Measurements from ENCODE around the gene MAFF. TPM values are rescaled to one million over a fixed set of nuclear protein-coding genes. Genes with fewer than 3 reads are reported as not detected.
"Not testable (repeated sequence)": the region's sequence is repeated elsewhere in the genome, so short reads cannot be mapped to it uniquely, and the experiment has no call there.

Gene MAFF
- total RNA-seq, 5 donors from 2014 or later (not counting 1 experiment from before 2014, with no cell fraction given), result 6.5 to 49.9 (median 9.6) TPM

DNA sequence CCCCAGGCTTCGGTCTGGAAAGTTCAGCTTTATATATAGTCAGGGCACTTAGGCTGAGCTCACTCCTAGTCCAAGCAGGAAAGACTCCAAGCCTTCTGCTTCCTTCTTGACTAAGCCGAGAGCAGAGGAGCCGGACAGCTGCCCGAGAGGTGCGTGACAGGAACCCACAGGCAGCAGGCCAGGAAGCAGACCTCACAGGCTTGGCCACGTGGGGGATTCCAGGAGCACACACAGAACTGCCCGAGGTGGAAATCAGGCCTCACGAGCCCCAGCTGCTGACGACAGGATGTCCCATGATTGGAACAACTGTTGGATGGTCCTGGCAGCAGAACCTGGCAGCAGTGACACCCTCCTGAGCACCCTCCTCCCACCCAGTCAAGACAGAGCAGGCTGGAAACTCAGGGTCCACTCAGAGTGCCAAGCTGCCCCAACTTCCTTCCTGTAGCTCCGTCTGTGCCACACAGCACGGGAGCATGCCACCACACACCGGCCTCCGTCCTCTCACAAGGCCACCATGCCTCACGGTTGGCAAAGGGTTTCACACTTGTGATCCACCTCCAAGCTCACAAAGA lies 25.5 kb upstream of the MAFF start:
- Mint-ChIP-seq H3K4me3 (peak overlapping the region; percentile 9 to 56 (median 21)), H3K4me1 (peaks cover 75 to 77% (median 76%) of the 10 kb centered on the region in 3 donors)
- H3K27ac ChIP-seq (ENCODE audit: low read length), result no peak overlapping the region

DNA sequence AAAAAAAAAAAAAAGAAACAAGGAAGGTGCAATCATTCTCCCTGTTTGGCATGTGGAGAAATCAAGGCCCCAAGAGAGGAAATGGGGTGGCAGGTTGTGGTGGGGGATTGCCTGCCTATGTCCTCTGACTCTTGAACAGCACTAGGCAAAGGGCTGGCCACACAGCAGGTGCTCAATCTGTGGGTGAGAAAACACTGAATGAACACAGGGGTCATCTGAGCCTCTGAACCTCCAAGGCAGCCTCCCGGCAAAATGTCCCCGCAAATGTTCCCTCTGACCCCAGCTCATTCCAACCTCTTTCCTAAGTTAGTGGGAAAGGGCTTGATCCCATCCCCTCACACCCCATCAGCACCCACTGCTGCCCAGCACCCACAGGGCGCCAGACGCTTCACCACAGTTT lies 24.8 kb upstream of the MAFF start:
- Histone ChIP-seq H3K4me1 (ENCODE audit: control insufficient read depth in 1 of 2, extremely low read depth in 1 of 2, insufficient read depth in 2 of 2, low read length in 2 of 2) (peaks cover 14 to 64% of the 10 kb centered on the region in 2 experiments), H3K27me3 (replicated peaks in 1 of 2; ENCODE audit: control insufficient read depth in 2 of 2, extremely low read depth in 1 of 2, insufficient read depth in 2 of 2, low read length in 1 of 2) (no peaks in the 10 kb centered on the region), H3K27ac (ENCODE audit: low read length) (no peak overlapping the region), H3K36me3 (ENCODE audit: control insufficient read depth in 2 of 2, extremely low read depth in 1 of 2, insufficient read depth in 1 of 2, low read length in 1 of 2) (no peaks in the 10 kb centered on the region), H3K9me3 (no peaks in the 10 kb centered on the region), H3K4me3 (ENCODE audit: control insufficient read depth in 1 of 2, extremely low read depth in 1 of 2, low read length in 1 of 2) (no peak overlapping the region)
- ATAC-seq (replicated peaks in 1 of 4) (no peak), DNase-seq (peak in 4 of 35 experiments; percentile 12 to 43 (median 17))
- H3K27me3 Mint-ChIP-seq, result no peaks in the 10 kb centered on the region
- peak overlapping the region in 1 of 3 donors; percentile 56 for H3K4me3 Mint-ChIP-seq
- POLR2A ChIA-PET, result no interaction called here
- WGBS (ENCODE audit: insufficient coverage), result 75% methylated on average over 4 of the region's 4 CpGs
- H3K27ac Mint-ChIP-seq, result peak overlapping the region; percentile 67 to 89
- H3K9me3 Mint-ChIP-seq, result no peaks in the 10 kb centered on the region
- CTCF ChIA-PET, result interaction anchor here in 1 of 2 donors (1.1 kb wide), 1 partner anchor 17 kb away, joined by 3 read pairs; no protein-coding TSS in a partner anchor
- peaks cover 4% of the 10 kb centered on the region for H3K36me3 Mint-ChIP-seq
- H3K4me1 Mint-ChIP-seq, result peaks cover 77 to 83% (median 80%) of the 10 kb centered on the region in 3 donors

More for the DNA sequence above, 25.5 kb upstream of the MAFF start:
- Mint-ChIP-seq H3K27ac (peak overlapping the region; percentile 67 to 89), H3K27me3 (no peaks in the 10 kb centered on the region), H3K36me3 (peaks cover 7% of the 10 kb centered on the region), H3K9me3 (no peaks in the 10 kb centered on the region)
- Histone ChIP-seq H3K36me3 (ENCODE audit: control insufficient read depth in 2 of 2, extremely low read depth in 1 of 2, insufficient read depth in 1 of 2, low read length in 1 of 2) (no peaks in the 10 kb centered on the region), H3K27me3 (replicated peaks in 1 of 2; ENCODE audit: control insufficient read depth in 2 of 2, extremely low read depth in 1 of 2, insufficient read depth in 2 of 2, low read length in 1 of 2) (no peaks in the 10 kb centered on the region), H3K4me1 (ENCODE audit: control insufficient read depth in 1 of 2, extremely low read depth in 1 of 2, insufficient read depth in 2 of 2, low read length in 2 of 2) (peaks cover 14 to 59% of the 10 kb centered on the region in 2 experiments), H3K4me3 (ENCODE audit: control insufficient read depth in 1 of 2, extremely low read depth in 1 of 2, low read length in 1 of 2) (no peak overlapping the region), H3K9me3 (no peaks in the 10 kb centered on the region)
- ChIA-PET POLR2A (interaction anchor here in 1 of 2 donors (0.5 kb wide), 1 partner anchor 368 kb away, joined by 5 read pairs; the partner anchor contains the start of gene GCAT), CTCF (interaction anchor here in 1 of 2 donors (1.1 kb wide), 1 partner anchor 16 kb away, joined by 3 read pairs; no protein-coding TSS in a partner anchor)
- DNase-seq (peak in 24 of 35 experiments; percentile 4 to 60 (median 38)), ATAC-seq (replicated peaks in 1 of 4) (peak in 2 of 4 experiments; percentile 67 to 72)
- 66% methylated on average over 14 of the region's 14 CpGs for WGBS (ENCODE audit: insufficient coverage)

DNA sequence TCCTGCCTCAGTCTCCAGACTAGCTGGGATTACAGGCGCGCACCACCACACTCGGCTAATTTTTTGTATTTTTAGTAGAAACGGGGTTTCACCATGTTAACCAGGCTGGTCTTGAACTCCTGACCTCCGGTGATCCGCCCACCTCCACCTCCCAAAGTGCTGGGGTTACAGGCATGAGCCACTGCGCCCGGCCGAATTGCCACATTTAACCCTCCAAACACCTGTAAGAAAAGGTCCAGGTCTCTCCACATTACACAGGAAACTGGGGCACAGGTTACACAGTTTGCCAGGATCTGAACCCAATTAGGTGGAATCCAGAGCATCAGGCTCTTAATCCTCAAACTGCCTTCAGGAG lies 24.2 kb upstream of the MAFF start:
- DNase-seq; POLR2A ChIA-PET; H3K9me3 Mint-ChIP-seq; CTCF ChIA-PET; H3K27me3 Mint-ChIP-seq; H3K9me3 ChIP-seq; H3K36me3 Mint-ChIP-seq; ATAC-seq (replicated peaks in 1 of 4); H3K36me3 ChIP-seq (ENCODE audit: control insufficient read depth in 2 of 2, extremely low read depth in 1 of 2, insufficient read depth in 1 of 2, low read length in 1 of 2); H3K27ac ChIP-seq (ENCODE audit: low read length); H3K4me3 ChIP-seq (ENCODE audit: control insufficient read depth in 1 of 2, extremely low read depth in 1 of 2, low read length in 1 of 2); H3K27me3 ChIP-seq (replicated peaks in 1 of 2; ENCODE audit: control insufficient read depth in 2 of 2, extremely low read depth in 1 of 2, insufficient read depth in 2 of 2, low read length in 1 of 2): not testable (repeated sequence)
- Mint-ChIP-seq H3K27ac (peak overlapping the region in 1 of 2 donors; percentile 89), H3K4me1 (peaks cover 73 to 79% (median 75%) of the 10 kb centered on the region in 3 donors), H3K4me3 (peak overlapping the region in 1 of 3 donors; percentile 56)
- H3K4me1 ChIP-seq (ENCODE audit: control insufficient read depth in 1 of 2, extremely low read depth in 1 of 2, insufficient read depth in 2 of 2, low read length in 2 of 2), result peaks cover 14 to 65% of the 10 kb centered on the region in 2 experiments
- 88% methylated on average over 9 of the region's 9 CpGs for WGBS (ENCODE audit: insufficient coverage)

DNA sequence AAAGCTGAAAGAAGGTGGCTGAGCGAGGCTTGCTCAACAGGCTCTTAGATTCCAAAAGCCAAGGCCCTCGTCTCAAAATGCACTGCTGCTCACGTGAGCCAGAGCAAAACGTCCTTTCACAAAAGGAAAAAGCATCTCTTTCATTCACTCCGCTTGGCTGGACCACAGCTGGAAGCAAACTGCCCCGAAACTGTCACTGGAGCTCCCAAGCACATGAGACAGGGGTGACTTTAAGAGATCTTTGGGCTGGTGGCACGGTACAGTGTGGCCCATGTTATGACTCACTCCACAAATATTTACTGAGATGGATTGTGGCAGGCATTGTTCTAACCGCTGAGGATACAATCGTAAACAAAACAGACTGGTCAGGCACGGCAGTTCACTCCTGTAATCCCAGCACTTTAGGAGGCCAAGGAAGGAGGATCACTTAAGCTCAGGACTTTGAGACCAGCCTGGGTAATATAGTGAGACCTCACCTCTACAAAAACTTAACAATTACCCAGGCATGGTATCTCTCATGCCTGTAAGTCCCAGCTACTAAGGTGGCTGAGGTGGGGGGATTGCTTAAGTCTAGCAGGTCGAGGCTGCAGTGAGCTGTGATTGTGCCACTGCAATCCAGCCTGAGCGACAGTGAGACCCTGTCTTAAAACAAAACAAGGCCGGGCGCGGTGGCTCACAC lies 23.7 kb upstream of the MAFF start:
- Mint-ChIP-seq H3K27me3 (no peaks in the 10 kb centered on the region), H3K4me1 (peaks cover 67 to 74% (median 73%) of the 10 kb centered on the region in 3 donors), H3K4me3 (peak overlapping the region in 1 of 3 donors; percentile 7), H3K27ac (no peak overlapping the region), H3K36me3 (peaks cover 4% of the 10 kb centered on the region), H3K9me3 (no peaks in the 10 kb centered on the region)
- 88% methylated on average over 10 of the region's 15 CpGs for WGBS (ENCODE audit: insufficient coverage)
- Histone ChIP-seq H3K9me3 (no peaks in the 10 kb centered on the region), H3K27ac (ENCODE audit: low read length) (no peak overlapping the region), H3K27me3 (replicated peaks in 1 of 2; ENCODE audit: control insufficient read depth in 2 of 2, extremely low read depth in 1 of 2, insufficient read depth in 2 of 2, low read length in 1 of 2) (no peaks in the 10 kb centered on the region), H3K36me3 (ENCODE audit: control insufficient read depth in 2 of 2, extremely low read depth in 1 of 2, insufficient read depth in 1 of 2, low read length in 1 of 2) (no peaks in the 10 kb centered on the region), H3K4me1 (ENCODE audit: control insufficient read depth in 1 of 2, extremely low read depth in 1 of 2, insufficient read depth in 2 of 2, low read length in 2 of 2) (peaks cover 11 to 60% of the 10 kb centered on the region in 2 experiments), H3K4me3 (ENCODE audit: control insufficient read depth in 1 of 2, extremely low read depth in 1 of 2, low read length in 1 of 2) (no peak overlapping the region)
- ATAC-seq (replicated peaks in 1 of 4) (no peak), DNase-seq (no peak)
- ChIA-PET CTCF (no interaction called here), POLR2A (no interaction called here)

DNA sequence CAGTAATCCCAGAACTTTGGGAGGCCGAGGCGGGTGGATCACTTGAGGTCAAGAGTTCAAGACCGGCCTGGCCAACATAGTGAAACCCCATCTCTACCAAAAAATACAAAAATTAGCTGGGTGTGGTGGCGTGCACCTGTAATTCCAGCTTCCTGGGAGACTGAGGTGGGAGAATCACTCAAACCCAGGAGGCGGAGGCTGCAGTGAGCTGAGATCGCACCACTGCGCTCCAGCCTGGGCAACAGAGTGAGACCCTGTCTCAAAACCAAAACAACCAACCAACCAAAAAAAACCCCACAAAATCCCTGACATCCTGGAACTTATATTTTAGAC lies 23.2 kb upstream of the MAFF start:
- CTCF ChIA-PET; H3K27ac ChIP-seq (ENCODE audit: low read length); ATAC-seq (replicated peaks in 1 of 4); H3K27me3 Mint-ChIP-seq; H3K27me3 ChIP-seq (replicated peaks in 1 of 2; ENCODE audit: control insufficient read depth in 2 of 2, extremely low read depth in 1 of 2, insufficient read depth in 2 of 2, low read length in 1 of 2); H3K9me3 Mint-ChIP-seq; DNase-seq; H3K4me3 ChIP-seq (ENCODE audit: control insufficient read depth in 1 of 2, extremely low read depth in 1 of 2, low read length in 1 of 2); H3K36me3 ChIP-seq (ENCODE audit: control insufficient read depth in 2 of 2, extremely low read depth in 1 of 2, insufficient read depth in 1 of 2, low read length in 1 of 2); POLR2A ChIA-PET; H3K9me3 ChIP-seq; H3K36me3 Mint-ChIP-seq: not testable (repeated sequence)
- peaks cover 11 to 56% of the 10 kb centered on the region in 2 experiments for H3K4me1 ChIP-seq (ENCODE audit: control insufficient read depth in 1 of 2, extremely low read depth in 1 of 2, insufficient read depth in 2 of 2, low read length in 2 of 2)
- H3K4me1 Mint-ChIP-seq, result peaks cover 62 to 69% (median 68%) of the 10 kb centered on the region in 3 donors
- no CpG with 5 or more reads among the region's 7 CpGs for WGBS (ENCODE audit: insufficient coverage)
- H3K4me3 Mint-ChIP-seq, result peak overlapping the region in 1 of 3 donors; percentile 7
- peak overlapping the region in 1 of 2 donors; percentile 38 for H3K27ac Mint-ChIP-seq

DNA sequence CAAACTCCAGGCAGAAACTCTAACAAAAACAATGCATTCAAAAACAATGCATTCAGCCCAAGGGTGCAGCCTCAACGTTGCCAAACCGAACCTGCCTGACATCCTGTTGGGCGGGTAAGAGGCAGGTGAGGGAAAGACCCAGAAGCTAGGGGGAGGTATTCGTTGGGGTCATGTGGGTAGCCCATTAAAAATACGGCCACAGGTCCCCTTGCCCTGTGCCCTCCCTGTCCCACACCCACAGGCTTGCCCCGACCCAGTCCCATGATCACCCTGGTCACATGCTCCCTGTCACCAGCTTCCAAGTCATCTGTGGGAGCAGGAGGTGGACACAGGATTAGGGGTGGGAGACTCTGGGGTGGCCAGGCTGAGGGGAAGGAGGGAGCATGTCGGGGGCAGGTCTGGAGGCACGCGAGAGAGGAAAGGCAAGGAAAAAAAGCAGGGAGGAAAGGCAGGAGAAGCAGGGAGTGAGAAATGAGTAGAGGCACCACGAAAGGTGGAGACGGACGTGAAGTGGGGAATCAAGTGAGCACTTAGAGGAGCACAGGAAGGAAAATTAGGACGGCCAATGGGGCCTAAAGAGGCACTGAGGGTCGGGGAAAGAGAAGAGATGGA lies 20.8 kb upstream of the MAFF start:
- POLR2A ChIA-PET, result no interaction called here
- DNase-seq (peak in 33 of 35 experiments; percentile 18 to 76 (median 48)), ATAC-seq (replicated peaks in 1 of 4) (peak; percentile 23 to 49 (median 30))
- no peaks in the 10 kb centered on the region for H3K36me3 ChIP-seq (ENCODE audit: control insufficient read depth in 2 of 2, extremely low read depth in 1 of 2, insufficient read depth in 1 of 2, low read length in 1 of 2)
- H3K27me3 ChIP-seq (replicated peaks in 1 of 2; ENCODE audit: control insufficient read depth in 2 of 2, extremely low read depth in 1 of 2, insufficient read depth in 2 of 2, low read length in 1 of 2), result no peaks in the 10 kb centered on the region
- no peaks in the 10 kb centered on the region for H3K9me3 Mint-ChIP-seq
- no peaks in the 10 kb centered on the region for H3K27me3 Mint-ChIP-seq
- peak overlapping the region; percentile 92 to 97 (median 93) for H3K4me3 Mint-ChIP-seq
- no peaks in the 10 kb centered on the region for H3K9me3 ChIP-seq
- CTCF ChIA-PET, result interaction anchor here in 1 of 2 donors (0.6 to 0.9 kb wide), 3 partner anchors 14 to 324 kb away, joined by 3 to 5 read pairs (median 3); no protein-coding TSS in a partner anchor
- H3K27ac Mint-ChIP-seq, result peak overlapping the region; percentile 84 to 92
- WGBS (ENCODE audit: insufficient coverage), result under 1% methylated on average over 10 of the region's 14 CpGs
- H3K36me3 Mint-ChIP-seq, result no peaks in the 10 kb centered on the region
- peaks cover 9 to 43% of the 10 kb centered on the region in 2 experiments for H3K4me1 ChIP-seq (ENCODE audit: control insufficient read depth in 1 of 2, extremely low read depth in 1 of 2, insufficient read depth in 2 of 2, low read length in 2 of 2)
- peaks cover 50 to 58% (median 54%) of the 10 kb centered on the region in 3 donors for H3K4me1 Mint-ChIP-seq
- peak overlapping the region; percentile 61 to 83 for H3K4me3 ChIP-seq (ENCODE audit: control insufficient read depth in 1 of 2, extremely low read depth in 1 of 2, low read length in 1 of 2)
- peak overlapping the region; percentile 73 for H3K27ac ChIP-seq (ENCODE audit: low read length)

Data from T-cell (primary cell).